SK-N-SH treated with all-trans-retinoic acid at 6 μM for 48 hours (cell line): Measurements from ENCODE around the gene C1orf56.

Source experiments
- ARNTL ChIP-seq: fragments of 450-650 bp; formaldehyde crosslinking; IDR thresholded peaks from 2 replicates; pipeline ENCODE4 v1.5.0; 2020; ENCODE audit warnings: low read depth, mild to moderate bottlenecking, moderate library complexity, borderline replicate concordance
- CSRNP3 ChIP-seq: fragments of 250-450 bp; sonication (Bioruptor Pico); IDR thresholded peaks from 2 replicates; pipeline ENCODE4 v1.5.1; 2021; ENCODE audit warnings: mild to moderate bottlenecking, moderate library complexity
- OSR1 ChIP-seq: fragments of 250-450 bp; sonication (Bioruptor Pico); IDR thresholded peaks from 2 replicates; pipeline ENCODE4 v1.8.0; 2022; ENCODE audit warnings: moderate library complexity, mild to moderate bottlenecking, inconsistent platforms
- PPARA ChIP-seq: fragments of 250-450 bp; sonication (Bioruptor Pico); IDR thresholded peaks from 2 replicates; pipeline ENCODE4 v1.5.0; 2020; ENCODE audit warnings: mild to moderate bottlenecking, borderline replicate concordance
- RARB ChIP-seq: fragments of 250-450 bp; sonication (Bioruptor Pico); IDR thresholded peaks from 2 replicates; pipeline ENCODE4 v1.8.0; 2021; ENCODE audit warnings: mild to moderate bottlenecking, moderate library complexity
- SNAI2 ChIP-seq: fragments of 250-450 bp; sonication (Bioruptor Pico); IDR thresholded peaks from 2 replicates; pipeline ENCODE4 v1.5.0; 2020; ENCODE audit warnings: mild to moderate bottlenecking, moderate library complexity
- ZFP3 ChIP-seq: fragments of 250-450 bp; sonication (Bioruptor Pico); IDR thresholded peaks from 2 replicates; pipeline ENCODE4 v1.5.0; 2020; ENCODE audit warnings: mild to moderate bottlenecking, moderate library complexity
- ZFP30 ChIP-seq: fragments of 450-650 bp; formaldehyde crosslinking; IDR thresholded peaks from 2 replicates; pipeline ENCODE4 v1.5.0; 2022; ENCODE audit warnings: mild to moderate bottlenecking, moderate library complexity
- ZNF565 ChIP-seq: fragments of 450-650 bp; formaldehyde crosslinking; conservative IDR thresholded peaks from 2 replicates; pipeline ENCODE4 v1.5.0; 2020; ENCODE audit warnings: low read depth, mild to moderate bottlenecking, moderate library complexity
- TF ChIP-seq, protein P1 (sequence below): fragments of 250-450 bp; sonication (Bioruptor Pico); IDR thresholded peaks from 2 replicates; pipeline ENCODE4 v1.8.0; 2021; ENCODE audit warnings: low read depth, mild to moderate bottlenecking, moderate library complexity, borderline replicate concordance

DNA sequence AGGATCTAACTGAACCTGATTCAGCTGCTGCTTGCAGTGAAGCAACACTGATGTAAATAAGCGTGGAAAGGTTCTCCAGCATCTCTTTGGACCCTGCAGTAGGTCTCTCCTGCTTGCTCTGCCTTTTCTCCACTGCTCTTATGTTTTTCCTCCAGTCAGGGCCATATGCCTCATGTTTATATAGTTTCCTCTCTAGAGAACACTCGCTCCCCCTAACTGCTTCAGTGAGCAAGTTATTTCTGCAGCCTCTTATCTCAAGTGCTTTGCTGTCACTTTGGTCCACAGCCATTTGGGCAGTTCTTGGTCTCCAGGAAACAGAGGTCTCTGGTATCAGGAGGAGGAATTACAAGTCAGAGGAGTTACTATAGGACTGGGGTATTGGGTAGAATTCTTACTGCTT, 34.0 kb upstream of the C1orf56 start:
- TF ChIP-seq ARNTL (no peak), SNAI2 (CRISPR knock-in tag) (no peak), OSR1 (CRISPR knock-in tag) (no peak), PPARA (no peak), ZNF565 (no peak), ZFP30 (no peak), ZFP3 (CRISPR knock-in tag) (no peak), RARB (CRISPR knock-in tag) (no peak), CSRNP3 (CRISPR knock-in tag) (no peak)
- TF ChIP-seq, protein P1, sequence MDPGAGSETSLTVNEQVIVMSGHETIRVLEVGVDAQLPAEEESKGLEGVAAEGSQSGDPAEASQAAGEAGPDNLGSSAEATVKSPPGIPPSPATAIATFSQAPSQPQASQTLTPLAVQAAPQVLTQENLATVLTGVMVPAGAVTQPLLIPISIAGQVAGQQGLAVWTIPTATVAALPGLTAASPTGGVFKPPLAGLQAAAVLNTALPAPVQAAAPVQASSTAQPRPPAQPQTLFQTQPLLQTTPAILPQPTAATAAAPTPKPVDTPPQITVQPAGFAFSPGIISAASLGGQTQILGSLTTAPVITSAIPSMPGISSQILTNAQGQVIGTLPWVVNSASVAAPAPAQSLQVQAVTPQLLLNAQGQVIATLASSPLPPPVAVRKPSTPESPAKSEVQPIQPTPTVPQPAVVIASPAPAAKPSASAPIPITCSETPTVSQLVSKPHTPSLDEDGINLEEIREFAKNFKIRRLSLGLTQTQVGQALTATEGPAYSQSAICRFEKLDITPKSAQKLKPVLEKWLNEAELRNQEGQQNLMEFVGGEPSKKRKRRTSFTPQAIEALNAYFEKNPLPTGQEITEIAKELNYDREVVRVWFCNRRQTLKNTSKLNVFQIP (CRISPR knock-in tag) = no peak
